ENCODE results near the gene TRIOBP. TPM values are rescaled to one million over a fixed set of nuclear protein-coding genes. Genes with fewer than 3 reads are reported as not detected.
"Not testable (repeated sequence)": the region's sequence is repeated elsewhere in the genome, so short reads cannot be mapped to it uniquely, and the experiment has no call there.

Gene TRIOBP
- total RNA-seq, 1 donor from 2014 or later: 128 TPM

GRCh38 chr22:37690901-37691504 lies 5.8 kb upstream of the TRIOBP start:
- no peak for DNase-seq (ENCODE audit: extremely low read depth, low read depth, low spot score)

- DNase-seq (ENCODE audit: extremely low read depth, low read depth, low spot score): no peak
These were observed 4.1 kb upstream of the TRIOBP start for GRCh38 chr22:37692627-37693285.

GRCh38 chr22:37694131-37694530 lies 2.7 kb upstream of the TRIOBP start:
- not testable (repeated sequence) for DNase-seq (ENCODE audit: extremely low read depth, low read depth, low spot score)

- not testable (repeated sequence) for DNase-seq (ENCODE audit: extremely low read depth, low read depth, low spot score)
These were observed 590 bp upstream of the TRIOBP start for GRCh38 chr22:37696260-37696656.

GRCh38 chr22:37697538-37697835 lies 639 bp downstream of the TRIOBP start:
- no peak for DNase-seq (ENCODE audit: extremely low read depth, low read depth, low spot score)

GRCh38 chr22:37701141-37701786 lies 4.4 kb downstream of the TRIOBP start:
- no peak for DNase-seq (ENCODE audit: extremely low read depth, low read depth, low spot score)

GRCh38 chr22:37703906-37704305 lies 7.1 kb downstream of the TRIOBP start:
- no peak for DNase-seq (ENCODE audit: extremely low read depth, low read depth, low spot score)

- no peak for DNase-seq (ENCODE audit: extremely low read depth, low read depth, low spot score)
These were observed 7.8 kb downstream of the TRIOBP start for GRCh38 chr22:37704645-37705044.

GRCh38 chr22:37705205-37705604 lies 8.4 kb downstream of the TRIOBP start:
- no peak for DNase-seq (ENCODE audit: extremely low read depth, low read depth, low spot score)

- DNase-seq (ENCODE audit: extremely low read depth, low read depth, low spot score): no peak
These were observed 12.0 kb downstream of the TRIOBP start for GRCh38 chr22:37708580-37709444.

- no peak for DNase-seq (ENCODE audit: extremely low read depth, low read depth, low spot score)
These were observed 12.6 kb downstream of the TRIOBP start for GRCh38 chr22:37709445-37709765.

GRCh38 chr22:37710675-37711074 lies 13.8 kb downstream of the TRIOBP start:
- DNase-seq (ENCODE audit: extremely low read depth, low read depth, low spot score): no peak

- DNase-seq (ENCODE audit: extremely low read depth, low read depth, low spot score): no peak
These were observed 14.6 kb downstream of the TRIOBP start for GRCh38 chr22:37711490-37711889.

- DNase-seq (ENCODE audit: extremely low read depth, low read depth, low spot score): no peak
These were observed 16.9 kb downstream of the TRIOBP start for GRCh38 chr22:37713761-37714160.

GRCh38 chr22:37714634-37715033 lies 17.8 kb downstream of the TRIOBP start:
- no peak for DNase-seq (ENCODE audit: extremely low read depth, low read depth, low spot score)

GRCh38 chr22:37715760-37716159 lies 18.9 kb downstream of the TRIOBP start:
- no peak for DNase-seq (ENCODE audit: extremely low read depth, low read depth, low spot score)

GRCh38 chr22:37716708-37717107 lies 19.9 kb downstream of the TRIOBP start:
- DNase-seq (ENCODE audit: extremely low read depth, low read depth, low spot score): no peak

GRCh38 chr22:37717235-37717634 lies 20.4 kb downstream of the TRIOBP start:
- DNase-seq (ENCODE audit: extremely low read depth, low read depth, low spot score): not testable (repeated sequence)

GRCh38 chr22:37717746-37718305 lies 21.0 kb downstream of the TRIOBP start:
- DNase-seq (ENCODE audit: extremely low read depth, low read depth, low spot score): not testable (repeated sequence)

GRCh38 chr22:37725551-37726240 lies 28.8 kb downstream of the TRIOBP start:
- no peak for DNase-seq (ENCODE audit: extremely low read depth, low read depth, low spot score)

Data from glomerular endothelial cell (primary cell).